H1 (cell line): ENCODE data around the gene GPBP1L1. TPM values are rescaled to one million over a fixed set of nuclear protein-coding genes. Genes with fewer than 3 reads are reported as not detected.

Experiments used
- SIRT6 ChIP-seq: IDR thresholded peaks from one replicate; pipeline ENCODE4 v1.7.1; 2012; ENCODE audit warnings: low read length, inconsistent platforms
- polyA plus RNA-seq, 7 experiments: library from polyadenylated mRNA; depleted of rRNA in 3 of 7; stranded (reverse) in 5 of 7; unstranded in 2 of 7; fragments of >200 nt in 5 of 7; fragments of 200-250 nt in 2 of 7; gene quantifications; 1 replicate in 5 of 7; 2 replicates in 1 of 7; 4 replicates in 1 of 7; pipeline versions ENCODE4 v1.2.1 to v1.2.3, GENCODE V29; 2011 to 2013; ENCODE audit warnings: missing spikeins in 2 of 7, mixed read lengths in 2 of 7
- total RNA-seq: library from RNA; stranded (reverse); fragmentation: NEBNext Ultra II Directional; extraction: Animal tissue kit (Norgen Biotek cat#: 25700); gene quantifications from 2 replicates; pipeline ENCODE4 v1.2.1, GENCODE V29; 2021

The GPBP1L1 gene
- total and polyA plus RNA-seq, 2 of the 8 experiments (the other 6 are each of a cell fraction or from before 2014, with no cell fraction given), result 70.1 to 119 TPM

GRCh38 chr1:45667321-45668111, 18.8 kb downstream of the GPBP1L1 start (continued):
- no peak for TF ChIP-seq SIRT6
